ENCODE data around the gene ZIC2. TPM values are rescaled to one million over a fixed set of nuclear protein-coding genes. Genes with fewer than 3 reads are reported as not detected.

Gene ZIC2
- total RNA-seq, 1 donor from 2014 or later, result not detected

- no peak for DNase-seq (ENCODE audit: low spot score)
Measured at GRCh38 chr13:99959540-99960230, 21.9 kb upstream of the ZIC2 start.

- no peak for DNase-seq (ENCODE audit: low spot score)
Measured at GRCh38 chr13:99960663-99961311, 20.8 kb upstream of the ZIC2 start.

DNA sequence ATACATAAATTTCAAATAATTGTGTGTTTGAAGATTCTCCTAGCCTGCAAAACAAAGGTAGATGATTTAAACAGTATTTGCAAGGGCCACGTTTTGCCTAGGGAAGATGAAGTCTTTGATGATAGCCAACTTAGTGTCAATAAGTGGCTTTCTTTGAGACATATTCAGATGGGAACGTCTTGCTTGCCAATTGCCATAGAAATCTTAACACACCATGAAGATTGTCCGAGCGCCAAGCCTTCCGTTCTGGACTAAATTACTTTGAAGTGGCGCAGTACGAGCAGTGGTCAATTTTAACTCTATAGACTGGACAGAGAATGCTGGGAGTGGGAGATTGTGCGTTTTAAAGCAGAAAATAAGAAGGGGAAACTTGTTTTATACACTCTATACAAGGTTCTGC, 19.9 kb upstream of the ZIC2 start:
- no peak for DNase-seq (ENCODE audit: low spot score)

- no peak for DNase-seq (ENCODE audit: low spot score)
Measured at GRCh38 chr13:99962242-99962641, 19.3 kb upstream of the ZIC2 start.

GRCh38 chr13:99963816-99964339, 17.7 kb upstream of the ZIC2 start:
- DNase-seq (ENCODE audit: low spot score), result no peak

GRCh38 chr13:99965329-99966000, 16.1 kb upstream of the ZIC2 start:
- no peak for DNase-seq (ENCODE audit: low spot score)

DNA sequence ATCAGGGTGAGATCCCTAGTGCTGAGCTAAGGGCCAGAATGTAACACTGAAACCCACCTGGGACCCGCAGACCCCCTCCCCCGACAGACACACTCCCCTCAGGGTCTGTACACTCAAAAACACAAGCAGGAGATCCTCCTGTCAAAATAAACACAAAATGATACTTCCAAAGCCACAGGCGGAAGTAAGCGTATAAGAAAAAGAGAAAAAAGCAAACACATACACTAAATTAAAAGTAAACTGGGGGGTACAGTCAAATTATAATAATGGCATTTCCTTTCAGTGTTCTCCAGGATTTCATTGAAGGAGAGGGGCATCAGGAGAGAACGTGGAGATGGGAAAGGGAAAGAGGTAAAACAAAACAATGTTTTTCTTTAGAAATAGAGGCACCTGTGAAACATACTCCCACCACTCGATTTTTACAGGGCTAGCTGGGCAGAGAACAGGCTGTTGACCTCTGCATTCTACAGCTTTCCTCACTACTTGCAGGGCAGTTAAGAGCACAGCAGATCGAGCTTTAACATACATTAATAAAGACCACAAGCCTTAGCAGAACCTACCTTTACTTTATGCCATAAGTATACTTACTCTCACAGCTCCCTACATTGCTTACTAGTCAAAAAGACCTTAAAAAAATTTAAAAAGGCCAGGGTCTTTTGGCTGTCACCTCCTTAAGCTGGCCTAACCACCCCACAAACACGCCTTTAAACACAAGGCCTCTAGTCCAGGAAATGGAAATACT, 15.3 kb upstream of the ZIC2 start:
- no peak for DNase-seq (ENCODE audit: low spot score)

- DNase-seq (ENCODE audit: low spot score), result no peak
Measured at GRCh38 chr13:99967498-99967868, 14.1 kb upstream of the ZIC2 start.

- DNase-seq (ENCODE audit: low spot score), result no peak
Measured at GRCh38 chr13:99967869-99968520, 13.6 kb upstream of the ZIC2 start.

DNA sequence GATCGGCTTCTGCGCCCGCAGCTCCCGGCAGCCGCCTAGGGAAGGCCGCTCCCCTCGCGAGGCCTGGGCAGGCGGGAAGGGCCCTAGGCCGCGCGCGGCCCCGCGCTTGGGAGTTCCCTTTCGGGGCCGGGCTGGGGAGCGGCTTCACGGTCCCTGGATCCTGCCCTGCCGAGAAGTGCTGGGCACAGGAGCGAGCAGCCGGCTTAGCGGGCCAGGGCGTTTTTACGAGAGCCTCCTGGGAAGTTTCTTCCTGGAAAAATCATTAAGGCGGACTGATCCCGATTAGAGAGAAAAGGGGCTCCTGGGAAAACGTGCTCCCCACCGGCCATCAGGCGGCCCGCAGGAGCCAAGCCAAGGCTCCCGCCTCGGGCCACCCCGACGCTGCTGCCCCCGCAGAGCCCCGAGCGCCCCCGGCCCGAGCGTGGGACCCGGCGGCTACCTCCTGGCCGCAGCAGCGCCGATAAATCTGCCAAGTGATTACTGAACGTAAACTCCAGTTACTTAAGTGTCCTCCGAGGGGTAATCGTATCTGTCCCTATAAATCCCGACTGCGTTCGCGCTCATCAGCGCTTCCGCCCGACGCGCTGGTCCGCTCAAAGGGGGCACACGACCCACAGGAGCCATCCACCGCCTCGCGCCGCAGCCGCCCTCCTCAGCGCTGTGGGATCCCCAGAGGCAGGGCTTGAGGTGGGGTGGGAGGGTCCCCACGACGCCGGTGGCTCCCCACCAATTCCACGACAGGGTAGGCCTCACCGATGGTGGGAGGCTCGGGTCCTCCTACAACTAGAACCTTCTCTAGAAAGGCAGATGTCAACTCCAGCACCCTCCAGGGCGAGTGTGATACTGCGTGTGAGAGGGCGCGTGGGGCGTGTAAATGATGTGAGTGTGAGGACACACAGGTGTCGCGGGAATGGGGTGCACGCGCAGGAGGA, 12.8 kb upstream of the ZIC2 start:
- no peak for DNase-seq (ENCODE audit: low spot score)

DNA sequence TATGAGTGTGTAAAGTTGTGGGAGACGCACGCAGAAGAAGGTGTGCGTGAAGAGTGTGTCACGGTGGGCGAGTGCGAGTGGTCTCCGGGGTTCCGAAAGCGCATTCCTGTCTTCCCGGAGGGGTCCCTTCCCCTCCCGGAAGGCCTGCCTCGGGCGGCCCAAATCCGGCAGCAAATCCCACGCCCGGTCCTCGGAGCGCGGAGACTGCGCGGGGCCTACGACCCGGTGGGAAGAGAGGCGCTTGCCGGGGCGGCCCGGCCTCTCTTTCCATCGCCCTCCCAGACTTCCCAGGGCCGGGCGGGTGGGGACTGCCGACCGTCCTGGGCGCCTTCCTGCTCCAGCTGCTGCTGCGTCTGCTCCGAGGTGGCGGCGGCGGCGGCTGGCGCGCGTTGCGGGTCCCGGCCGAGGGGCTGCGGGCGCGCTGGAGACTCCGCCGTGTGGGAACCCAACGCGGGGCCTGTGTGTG, 12.1 kb upstream of the ZIC2 start:
- no peak for DNase-seq (ENCODE audit: low spot score)

- DNase-seq (ENCODE audit: low spot score), result no peak
Measured at GRCh38 chr13:99969919-99970650, 11.5 kb upstream of the ZIC2 start.

DNA sequence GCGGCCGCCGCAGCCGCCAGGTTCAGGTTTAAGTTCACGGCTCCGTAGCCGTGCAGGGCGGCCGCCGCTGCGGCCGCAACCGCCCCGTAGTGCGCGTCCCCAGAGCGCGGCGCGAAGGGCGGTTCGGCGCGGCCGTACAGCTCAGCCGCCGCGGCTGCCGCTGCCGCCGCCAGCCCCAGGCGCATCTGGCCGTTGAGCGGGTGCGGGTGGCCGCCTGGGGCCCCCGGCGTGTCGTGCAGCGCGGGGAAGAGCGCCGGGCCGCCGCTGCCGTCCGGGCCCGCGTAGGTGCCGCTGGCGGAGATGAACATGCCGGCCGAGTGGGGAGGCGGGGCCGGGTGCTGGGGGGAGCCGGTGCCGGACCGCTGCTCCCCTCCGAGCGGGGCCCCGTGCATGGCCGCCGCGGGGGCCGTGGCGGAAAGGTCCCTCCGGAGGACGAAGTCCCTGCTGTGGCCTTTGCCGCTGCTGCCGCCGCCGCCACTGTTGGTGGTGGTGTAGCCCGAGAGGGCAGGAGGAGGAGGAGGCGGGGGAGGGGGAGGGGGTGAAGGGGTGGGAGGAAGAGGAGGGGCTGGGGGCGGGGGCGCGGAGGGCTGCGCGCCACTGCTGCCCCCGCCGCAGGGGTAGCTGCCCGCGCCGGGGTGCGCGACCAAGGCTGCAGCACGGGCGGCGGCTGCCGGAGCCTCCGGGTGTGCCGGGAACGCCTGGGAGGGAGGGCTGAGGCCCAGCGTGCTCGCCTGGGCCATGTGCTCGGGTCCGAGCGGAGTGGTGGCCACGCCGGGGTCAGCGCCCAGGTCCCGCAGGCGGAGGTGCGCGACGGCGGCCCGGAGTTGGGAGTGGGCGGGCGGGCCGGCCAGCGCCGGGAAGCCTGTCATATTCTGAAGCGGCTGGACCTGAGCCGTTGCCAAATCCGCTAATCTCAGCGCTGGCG, 10.7 kb upstream of the ZIC2 start:
- no peak for DNase-seq (ENCODE audit: low spot score)

- DNase-seq (ENCODE audit: low spot score), result no peak
Measured at GRCh38 chr13:99971576-99972189, 9.9 kb upstream of the ZIC2 start, which contains the start of gene ZIC5. Gene ZIC5, minus strand, starts transcription at chr13:99971767. Its CDS starts 164 bp downstream, at chr13:99971603.

DNA sequence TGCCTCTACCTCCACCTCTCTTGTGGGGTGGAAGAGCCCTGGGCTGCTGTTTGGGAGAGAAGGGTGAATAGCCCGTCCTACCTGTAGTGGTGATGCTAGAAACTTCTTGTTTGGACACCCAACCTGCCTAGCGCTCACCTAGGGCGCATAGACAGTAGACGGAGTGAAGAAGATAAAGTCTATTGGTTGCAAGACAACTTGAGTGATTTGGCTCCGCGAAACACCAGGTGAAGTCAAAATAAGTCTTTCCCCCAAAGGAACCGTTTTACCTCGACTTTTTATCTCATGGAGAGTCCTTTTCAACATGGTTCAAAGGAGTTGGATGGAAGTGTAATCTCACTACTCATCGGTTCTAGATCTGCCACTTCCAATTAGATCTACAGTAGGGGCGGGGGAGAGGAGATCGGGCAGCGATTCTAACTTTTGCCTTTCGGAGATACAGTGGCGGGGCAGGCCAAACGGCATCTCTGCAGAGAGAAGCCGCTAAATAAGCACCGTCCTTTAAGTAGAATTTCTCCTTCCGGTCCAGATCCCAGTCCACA, 9.3 kb upstream of the ZIC2 start:
- no peak for DNase-seq (ENCODE audit: low spot score)

- DNase-seq (ENCODE audit: low spot score), result no peak
Measured at GRCh38 chr13:99973163-99973807, 8.3 kb upstream of the ZIC2 start.

GRCh38 chr13:99973808-99974185, 7.8 kb upstream of the ZIC2 start:
- DNase-seq (ENCODE audit: low spot score), result no peak
